Ascending aorta (tissue), 2 donors: Measurements from ENCODE around the gene ADAMTSL2. TPM values are rescaled to one million over a fixed set of nuclear protein-coding genes. Genes with fewer than 3 reads are reported as not detected.

Source experiments
- DNase-seq, 2 donors: peaks; one replicate each; pipeline ENCODE4 v3.0.0-alpha.2; 2019; ENCODE audit warnings: low spot score in 2 of 2
- H3K27ac ChIP-seq, 2 donors: fragments of 200-600 bp; sonication (generic); one replicate each; pipeline ENCODE4 v1.5.1; 2016 to 2017; ENCODE audit warnings: mild to moderate bottlenecking in 1 of 2
- H3K27me3 ChIP-seq: fragments of 200-600 bp; sonication (generic); one replicate; pipeline ENCODE4 v1.5.1; 2017
- H3K36me3 ChIP-seq, 2 donors: fragments of 200-600 bp; sonication (generic); one replicate each; pipeline ENCODE4 v1.5.1; 2016
- H3K4me1 ChIP-seq, 2 donors: fragments of 200-600 bp; sonication (generic); one replicate each; pipeline ENCODE4 v1.5.1; 2016 to 2017; ENCODE audit warnings: mild to moderate bottlenecking in 1 of 2
- H3K4me3 ChIP-seq, 2 donors: fragments of 200-600 bp; sonication (generic); one replicate each; pipeline ENCODE4 v1.5.1; 2016 to 2017; ENCODE audit warnings: mild to moderate bottlenecking in 1 of 2
- H3K9me3 ChIP-seq, 2 donors: fragments of 200-600 bp; sonication (generic); one replicate each; pipeline ENCODE4 v1.5.1; 2016
- CTCF ChIP-seq, 3 experiments: fragments of 200-600 bp in 2 of 3; fragments of 450-650 bp in 1 of 3; sonication (generic) in 2 of 3; IDR thresholded peaks; one replicate each; pipeline ENCODE4 v1.5.1; 2016 to 2019; ENCODE audit warnings: antibody characterized with exemption in 3 of 3, mild to moderate bottlenecking in 1 of 3, moderate library complexity in 1 of 3
- intact Hi-C: fragments of 100-400 bp; cut with DNase I; formaldehyde crosslinking; loops from one replicate; pipeline ENCODE4 v1.15.1; 2023
- total RNA-seq: library from RNA; depleted of rRNA; stranded (reverse); fragments of >200 nt; gene quantifications from one replicate; pipeline ENCODE4 v1.1.0, GENCODE V29; 2016

The ADAMTSL2 gene
- total RNA-seq, 1 donor from 2014 or later: 3.4 TPM

GRCh38 chr9:133513214-133514100 is 21.0 kb upstream of the ADAMTSL2 start:
- Histone ChIP-seq H3K27ac (no peak overlapping the region), H3K27me3 (no peaks in the 10 kb centered on the region), H3K36me3 (no peaks in the 10 kb centered on the region), H3K4me1 (peaks cover 4 to 20% of the 10 kb centered on the region in 2 donors), H3K9me3 (no peaks in the 10 kb centered on the region), H3K4me3 (no peak overlapping the region)
- TF ChIP-seq CTCF (IDR thresholded peaks at IDR 0.05): no peak
- intact Hi-C loops: no loop called here
- DNase-seq: no peak

- TF ChIP-seq CTCF (IDR thresholded peaks at IDR 0.05): no peak
- H3K9me3 ChIP-seq: no peaks in the 10 kb centered on the region
- no peak overlapping the region for H3K4me3 ChIP-seq
- intact Hi-C loops: no loop called here
- no peak for DNase-seq
- H3K27me3 ChIP-seq: no peaks in the 10 kb centered on the region
- H3K27ac ChIP-seq: no peak overlapping the region
- H3K36me3 ChIP-seq: no peaks in the 10 kb centered on the region
- H3K4me1 ChIP-seq: peaks cover 4 to 17% of the 10 kb centered on the region in 2 donors
Measured at GRCh38 chr9:133514460-133515239, 19.9 kb upstream of the ADAMTSL2 start.

- DNase-seq: no peak
- TF ChIP-seq CTCF (IDR thresholded peaks at IDR 0.05): no peak
- H3K4me1 ChIP-seq: peaks cover 4 to 15% of the 10 kb centered on the region in 2 donors
- no peaks in the 10 kb centered on the region for H3K27me3 ChIP-seq
- H3K4me3 ChIP-seq: no peak overlapping the region
- intact Hi-C loops: no loop called here
- H3K27ac ChIP-seq: no peak overlapping the region
- no peaks in the 10 kb centered on the region for H3K36me3 ChIP-seq
- no peaks in the 10 kb centered on the region for H3K9me3 ChIP-seq
Measured at GRCh38 chr9:133515240-133515610, 19.3 kb upstream of the ADAMTSL2 start.

GRCh38 chr9:133515615-133516255 is 18.8 kb upstream of the ADAMTSL2 start:
- no peaks in the 10 kb centered on the region for H3K36me3 ChIP-seq
- H3K4me3 ChIP-seq: no peak overlapping the region
- intact Hi-C loops: no loop called here
- no peaks in the 10 kb centered on the region for H3K9me3 ChIP-seq
- H3K27ac ChIP-seq: no peak overlapping the region
- peaks cover 4 to 15% of the 10 kb centered on the region in 2 donors for H3K4me1 ChIP-seq
- DNase-seq: no peak
- TF ChIP-seq CTCF (IDR thresholded peaks at IDR 0.05): no peak
- H3K27me3 ChIP-seq: no peaks in the 10 kb centered on the region

GRCh38 chr9:133516256-133516960 is 18.1 kb upstream of the ADAMTSL2 start:
- intact Hi-C loops: no loop called here
- H3K4me3 ChIP-seq: no peak overlapping the region
- no peak overlapping the region for H3K27ac ChIP-seq
- no peaks in the 10 kb centered on the region for H3K36me3 ChIP-seq
- DNase-seq: no peak
- H3K9me3 ChIP-seq: no peaks in the 10 kb centered on the region
- no peaks in the 10 kb centered on the region for H3K27me3 ChIP-seq
- no peak for TF ChIP-seq CTCF (IDR thresholded peaks at IDR 0.05)
- H3K4me1 ChIP-seq: peaks cover 4 to 15% of the 10 kb centered on the region in 2 donors
